Caco-2 (cell line): ENCODE data around the gene AZU1. TPM values are rescaled to one million over a fixed set of nuclear protein-coding genes. Genes with fewer than 3 reads are reported as not detected.

Experiments
- BruUV-seq: library from RNA; stranded (reverse); fragments of 400-500 nt; replicated peaks from 2 replicates; lab custom pipeline; 2021; lab: Mats Ljungman, UMichigan
- CTCF ChIA-PET: fragments of 300-600 bp; sonication (Branson Sonifier 250); formaldehyde crosslinking; loops from one replicate; lab custom pipeline; 2022; ENCODE audit warnings: antibody characterized with exemption; lab: Charles Lee
- POLR2A ChIA-PET: fragments of 300-600 bp; sonication (Branson Sonifier 250); formaldehyde crosslinking; loops from one replicate; lab custom pipeline; 2022; ENCODE audit warnings: antibody characterized with exemption; lab: Charles Lee
- DNase-seq, 2 experiments: peaks; one replicate each; pipeline versions ENCODE4 v3.0.0 to v3.0.0-alpha.2; 2020 to 2022
- H3K27me3 ChIP-seq: replicated peaks from 2 replicates; pipeline ENCODE4 v1.6.0; 2011; ENCODE audit warnings: low read length; ENCODE audit not compliant: control insufficient read depth, insufficient read depth
- H3K36me3 ChIP-seq: 2 replicates; pipeline ENCODE4 v1.5.1; 2011; ENCODE audit warnings: low read length; ENCODE audit not compliant: control insufficient read depth, insufficient read depth
- H3K4me1 ChIP-seq: fragments of 250-450 bp; sonication (Bioruptor Pico); 2 replicates; pipeline ENCODE4 v1.5.1; 2020; ENCODE audit warnings: mild to moderate bottlenecking
- H3K4me3 ChIP-seq: 2 replicates; pipeline ENCODE4 v1.5.1; 2011; ENCODE audit warnings: low read depth, mild to moderate bottlenecking, control low read depth, low read length
- H3K9me3 ChIP-seq: fragments of 250-450 bp; sonication (Bioruptor Pico); 2 replicates; pipeline ENCODE4 v1.5.1; 2020; ENCODE audit warnings: mild to moderate bottlenecking, moderate library complexity
- H3K27ac Mint-ChIP-seq: one replicate; pipeline ENCODE4 v1.8.0; 2022; ENCODE audit warnings: mixed read lengths; ENCODE audit not compliant: unreplicated experiment
- H3K27me3 Mint-ChIP-seq: one replicate; pipeline ENCODE4 v1.8.0; 2022; ENCODE audit warnings: mixed read lengths; ENCODE audit not compliant: insufficient read depth, unreplicated experiment
- H3K36me3 Mint-ChIP-seq: one replicate; pipeline ENCODE4 v1.8.0; 2022; ENCODE audit warnings: mild to moderate bottlenecking, mixed read lengths; ENCODE audit not compliant: insufficient read depth, unreplicated experiment
- H3K4me1 Mint-ChIP-seq: one replicate; pipeline ENCODE4 v1.8.0; 2022; ENCODE audit warnings: low read depth, mixed read lengths; ENCODE audit not compliant: unreplicated experiment
- H3K4me3 Mint-ChIP-seq: one replicate; pipeline ENCODE4 v1.8.0; 2022; ENCODE audit warnings: mild to moderate bottlenecking, moderate library complexity, mixed read lengths; ENCODE audit not compliant: unreplicated experiment
- H3K9me3 Mint-ChIP-seq: one replicate; pipeline ENCODE4 v1.8.0; 2022; ENCODE audit warnings: mixed read lengths; ENCODE audit not compliant: unreplicated experiment
- CTCF ChIP-seq, 2 experiments: fragments of 200-600 bp in 1 of 2; IDR thresholded peaks; 1 replicate in 1 of 2; 2 replicates in 1 of 2; pipeline versions ENCODE4 v1.5.1 to v1.8.0; 2011 to 2022; ENCODE audit warnings: antibody characterized with exemption in 1 of 2, control low read depth in 1 of 2, inconsistent platforms in 1 of 2, low read depth in 1 of 2, low read length in 1 of 2, mild to moderate bottlenecking in 1 of 2, moderate library complexity in 1 of 2; ENCODE audit not compliant: insufficient read depth in 1 of 2, severe bottlenecking in 1 of 2, unreplicated experiment in 1 of 2
- intact Hi-C: fragments of 100-400 bp; cut with micrococcal nuclease; formaldehyde crosslinking; loops from one replicate; pipeline ENCODE4 v1.10.0; 2022; ENCODE audit not compliant: unreplicated experiment
- total RNA-seq: library from RNA; stranded (reverse); gene quantifications from 2 replicates; pipeline ENCODE4 v1.2.3, GENCODE V29; 2022

Gene AZU1
- total RNA-seq, 1 experiment from 2014 or later, result not detected

GRCh38 chr19:873084-873483, 45.4 kb downstream of the AZU1 start:
- Mint-ChIP-seq H3K36me3 (peaks cover 68% of the 10 kb centered on the region), H3K27ac (no peak overlapping the region), H3K9me3 (no peaks in the 10 kb centered on the region), H3K4me1 (no peaks in the 10 kb centered on the region), H3K27me3 (no peaks in the 10 kb centered on the region), H3K4me3 (no peak overlapping the region)
- DNase-seq, result no peak
- H3K27me3 ChIP-seq, result no peaks in the 10 kb centered on the region
- no peaks in the 10 kb centered on the region for H3K9me3 ChIP-seq
- ChIA-PET CTCF (no interaction called here), POLR2A (no interaction called here)
- BruUV-seq, result no TSS peak
- H3K4me1 ChIP-seq, result no peaks in the 10 kb centered on the region; the same call in 1 of the 2 replicates
- intact Hi-C loops, result no loop called here
- no peak overlapping the region for H3K4me3 ChIP-seq
- TF ChIP-seq CTCF (IDR thresholded peaks at IDR 0.05; ENCODE audit: insufficient read depth in 1 of 2, low read depth in 1 of 2, low read length in 1 of 2, severe bottlenecking in 1 of 2, unreplicated experiment in 1 of 2), result no peak
- H3K36me3 ChIP-seq, result peaks cover 5% of the 10 kb centered on the region

GRCh38 chr19:873561-874041, 46.0 kb downstream of the AZU1 start:
- Mint-ChIP-seq H3K27ac (no peak overlapping the region), H3K36me3 (peaks cover 65% of the 10 kb centered on the region), H3K4me1 (no peaks in the 10 kb centered on the region), H3K9me3 (no peaks in the 10 kb centered on the region), H3K4me3 (no peak overlapping the region), H3K27me3 (no peaks in the 10 kb centered on the region)
- no peak for TF ChIP-seq CTCF (IDR thresholded peaks at IDR 0.05; ENCODE audit: insufficient read depth in 1 of 2, low read depth in 1 of 2, low read length in 1 of 2, severe bottlenecking in 1 of 2, unreplicated experiment in 1 of 2)
- CTCF ChIA-PET, result interaction anchor here (0.6 kb wide), 1 partner anchor 113 kb away, joined by 3 read pairs; no protein-coding TSS in a partner anchor
- H3K9me3 ChIP-seq, result no peaks in the 10 kb centered on the region
- H3K4me3 ChIP-seq, result no peak overlapping the region
- H3K36me3 ChIP-seq, result peaks cover 3% of the 10 kb centered on the region
- intact Hi-C loops, result no loop called here
- POLR2A ChIA-PET, result no interaction called here
- H3K27me3 ChIP-seq, result no peaks in the 10 kb centered on the region
- BruUV-seq, result no TSS peak
- DNase-seq, result no peak
- H3K4me1 ChIP-seq, result no peaks in the 10 kb centered on the region; the same call in 1 of the 2 replicates

GRCh38 chr19:875265-875879, 47.7 kb downstream of the AZU1 start:
- Mint-ChIP-seq H3K27me3 (no peaks in the 10 kb centered on the region), H3K4me1 (no peaks in the 10 kb centered on the region), H3K9me3 (no peaks in the 10 kb centered on the region), H3K4me3 (no peak overlapping the region), H3K27ac (no peak overlapping the region), H3K36me3 (peaks cover 59% of the 10 kb centered on the region)
- no peak for TF ChIP-seq CTCF (IDR thresholded peaks at IDR 0.05; ENCODE audit: insufficient read depth in 1 of 2, low read depth in 1 of 2, low read length in 1 of 2, severe bottlenecking in 1 of 2, unreplicated experiment in 1 of 2)
- Histone ChIP-seq H3K36me3 (peaks cover 3% of the 10 kb centered on the region), H3K27me3 (no peaks in the 10 kb centered on the region), H3K4me3 (no peak overlapping the region), H3K4me1 (no peaks in the 10 kb centered on the region), H3K9me3 (no peaks in the 10 kb centered on the region)
- intact Hi-C loops, result no loop called here
- no TSS peak for BruUV-seq
- ChIA-PET POLR2A (no interaction called here), CTCF (no interaction called here)
- no peak for DNase-seq
